ENCODE results near the gene PNMT.

DNA sequence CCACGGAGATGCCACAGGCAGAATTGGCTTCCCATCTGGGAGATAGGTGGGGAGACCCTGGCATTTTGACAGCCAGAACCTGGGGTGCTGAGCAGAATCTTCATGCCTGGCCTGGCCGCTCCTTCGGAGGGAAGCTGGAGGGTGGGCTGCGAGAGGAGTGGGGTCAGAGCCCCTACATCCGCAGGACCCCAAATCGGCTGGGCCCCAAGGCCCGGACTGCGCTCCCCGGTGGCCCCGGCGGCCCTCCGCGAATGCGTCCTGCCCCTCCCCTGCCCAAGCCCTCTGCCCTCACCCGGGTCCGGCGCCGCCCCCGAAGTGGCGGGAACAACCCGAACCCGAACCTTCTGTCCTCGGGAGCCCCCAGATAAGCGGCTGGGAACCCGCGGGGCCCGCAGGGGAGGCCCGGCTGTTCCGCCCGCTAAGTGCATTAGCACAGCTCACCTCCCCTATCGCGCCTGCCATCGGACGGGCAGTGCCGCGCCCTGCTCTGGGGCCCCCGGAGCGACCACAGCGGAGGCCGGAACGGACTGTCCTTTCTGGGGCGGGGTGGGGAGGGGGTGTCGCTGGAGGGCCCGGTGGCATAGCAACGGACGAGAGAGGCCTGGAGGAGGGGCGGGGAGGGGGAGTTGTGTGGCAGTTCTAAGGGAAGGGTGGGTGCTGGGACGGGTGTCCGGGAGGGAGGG, 850 bp upstream of the PNMT start:
- TF ChIP-seq, protein P1, sequence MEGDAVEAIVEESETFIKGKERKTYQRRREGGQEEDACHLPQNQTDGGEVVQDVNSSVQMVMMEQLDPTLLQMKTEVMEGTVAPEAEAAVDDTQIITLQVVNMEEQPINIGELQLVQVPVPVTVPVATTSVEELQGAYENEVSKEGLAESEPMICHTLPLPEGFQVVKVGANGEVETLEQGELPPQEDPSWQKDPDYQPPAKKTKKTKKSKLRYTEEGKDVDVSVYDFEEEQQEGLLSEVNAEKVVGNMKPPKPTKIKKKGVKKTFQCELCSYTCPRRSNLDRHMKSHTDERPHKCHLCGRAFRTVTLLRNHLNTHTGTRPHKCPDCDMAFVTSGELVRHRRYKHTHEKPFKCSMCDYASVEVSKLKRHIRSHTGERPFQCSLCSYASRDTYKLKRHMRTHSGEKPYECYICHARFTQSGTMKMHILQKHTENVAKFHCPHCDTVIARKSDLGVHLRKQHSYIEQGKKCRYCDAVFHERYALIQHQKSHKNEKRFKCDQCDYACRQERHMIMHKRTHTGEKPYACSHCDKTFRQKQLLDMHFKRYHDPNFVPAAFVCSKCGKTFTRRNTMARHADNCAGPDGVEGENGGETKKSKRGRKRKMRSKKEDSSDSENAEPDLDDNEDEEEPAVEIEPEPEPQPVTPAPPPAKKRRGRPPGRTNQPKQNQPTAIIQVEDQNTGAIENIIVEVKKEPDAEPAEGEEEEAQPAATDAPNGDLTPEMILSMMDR (IDR thresholded peaks at IDR 0.05), result no peak
- TF ChIP-seq POLR2A (IDR thresholded peaks at IDR 0.05), result no peak

Measured in uterus (tissue), 2 donors.